Kidney epithelial cell (primary cell): ENCODE measurements around the gene UBE2G1. TPM values are rescaled to one million over a fixed set of nuclear protein-coding genes. Genes with fewer than 3 reads are reported as not detected.

Experiments used
- DNase-seq: peaks from one replicate; pipeline ENCODE4 v3.0.0-alpha.2; 2010; ENCODE audit warnings: low read depth
- H3K27me3 ChIP-seq: 2 replicates; pipeline ENCODE4 v1.6.0; 2011; ENCODE audit warnings: low read length; ENCODE audit not compliant: control insufficient read depth, insufficient read depth
- H3K36me3 ChIP-seq: 2 replicates; pipeline ENCODE4 v1.5.1; 2011; ENCODE audit warnings: low read length; ENCODE audit not compliant: control insufficient read depth, insufficient read depth
- H3K4me3 ChIP-seq: 2 replicates; pipeline ENCODE4 v1.5.1; 2011; ENCODE audit warnings: low read depth, mild to moderate bottlenecking, control low read depth, low read length
- CTCF ChIP-seq: IDR thresholded peaks from 2 replicates; pipeline ENCODE4 v1.5.1; 2011; ENCODE audit warnings: mild to moderate bottlenecking, moderate library complexity, low read length, control low read depth, inconsistent platforms; ENCODE audit not compliant: insufficient read depth, poor library complexity, severe bottlenecking
- total RNA-seq: library from RNA; depleted of rRNA; stranded (reverse); fragments of >200 nt; gene quantifications from 2 replicates; pipeline ENCODE4 v1.2.3, GENCODE V29; 2015

UBE2G1 gene
- total RNA-seq, 1 donor from 2014 or later, result 57.3 TPM

GRCh38 chr17:4345581-4346252 is 20.8 kb downstream of the UBE2G1 start:
- Histone ChIP-seq H3K36me3 (no peaks in the 10 kb centered on the region), H3K27me3 (no peaks in the 10 kb centered on the region), H3K4me3 (no peak overlapping the region)
- no peak for DNase-seq
- TF ChIP-seq CTCF, result no peak

- Histone ChIP-seq H3K4me3 (no peak overlapping the region), H3K36me3 (no peaks in the 10 kb centered on the region), H3K27me3 (no peaks in the 10 kb centered on the region)
- no peak for TF ChIP-seq CTCF
- DNase-seq, result no peak
Measured at GRCh38 chr17:4344926-4345325, 21.5 kb downstream of the UBE2G1 start.

- DNase-seq, result no peak
- H3K27me3 ChIP-seq, result no peaks in the 10 kb centered on the region
- no peaks in the 10 kb centered on the region for H3K36me3 ChIP-seq
- no peak overlapping the region for H3K4me3 ChIP-seq
- TF ChIP-seq CTCF, result no peak
Measured at GRCh38 chr17:4342535-4342934, 23.9 kb downstream of the UBE2G1 start.

GRCh38 chr17:4341616-4341977 is 24.9 kb downstream of the UBE2G1 start:
- DNase-seq, result no peak
- H3K27me3 ChIP-seq, result no peaks in the 10 kb centered on the region
- H3K36me3 ChIP-seq, result no peaks in the 10 kb centered on the region
- no peak for TF ChIP-seq CTCF
- no peak overlapping the region for H3K4me3 ChIP-seq

- no peaks in the 10 kb centered on the region for H3K27me3 ChIP-seq
Measured at GRCh38 chr17:4340914-4341615, 25.4 kb downstream of the UBE2G1 start.

More at GRCh38 chr17:4340914-4341615, 25.4 kb downstream of the UBE2G1 start:
- Histone ChIP-seq H3K36me3 (no peaks in the 10 kb centered on the region), H3K4me3 (no peak overlapping the region)
- no peak for DNase-seq
- no peak for TF ChIP-seq CTCF
